ENCODE measurements around the gene TBX5. TPM values are rescaled to one million over a fixed set of nuclear protein-coding genes. Genes with fewer than 3 reads are reported as not detected.

Gene TBX5
- total and polyA plus RNA-seq, 2 experiments from 2014 or later: 0.21 TPM; not detected in 1

DNA sequence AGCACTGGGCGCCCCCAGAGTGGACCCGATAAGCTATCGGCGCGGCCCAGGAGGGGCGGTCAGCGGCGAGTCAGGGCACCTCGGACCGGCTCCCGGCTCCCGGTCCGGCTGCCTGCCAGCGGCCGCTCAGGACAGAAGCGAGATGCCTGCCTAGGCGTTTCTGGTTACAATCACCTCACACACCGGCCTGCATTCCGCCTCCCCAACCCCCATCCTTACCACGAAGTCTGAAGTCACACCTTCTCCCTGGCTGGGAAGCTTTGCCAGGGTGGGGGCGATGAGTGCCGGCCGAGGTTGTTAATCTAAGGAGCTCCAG lies 42.6 kb upstream of the TBX5 start (continued):
- TF ChIP-seq STAT1 (IDR thresholded peaks at IDR 0.05; ENCODE audit: unreplicated experiment): no peak
- TF ChIP-seq, protein P1, sequence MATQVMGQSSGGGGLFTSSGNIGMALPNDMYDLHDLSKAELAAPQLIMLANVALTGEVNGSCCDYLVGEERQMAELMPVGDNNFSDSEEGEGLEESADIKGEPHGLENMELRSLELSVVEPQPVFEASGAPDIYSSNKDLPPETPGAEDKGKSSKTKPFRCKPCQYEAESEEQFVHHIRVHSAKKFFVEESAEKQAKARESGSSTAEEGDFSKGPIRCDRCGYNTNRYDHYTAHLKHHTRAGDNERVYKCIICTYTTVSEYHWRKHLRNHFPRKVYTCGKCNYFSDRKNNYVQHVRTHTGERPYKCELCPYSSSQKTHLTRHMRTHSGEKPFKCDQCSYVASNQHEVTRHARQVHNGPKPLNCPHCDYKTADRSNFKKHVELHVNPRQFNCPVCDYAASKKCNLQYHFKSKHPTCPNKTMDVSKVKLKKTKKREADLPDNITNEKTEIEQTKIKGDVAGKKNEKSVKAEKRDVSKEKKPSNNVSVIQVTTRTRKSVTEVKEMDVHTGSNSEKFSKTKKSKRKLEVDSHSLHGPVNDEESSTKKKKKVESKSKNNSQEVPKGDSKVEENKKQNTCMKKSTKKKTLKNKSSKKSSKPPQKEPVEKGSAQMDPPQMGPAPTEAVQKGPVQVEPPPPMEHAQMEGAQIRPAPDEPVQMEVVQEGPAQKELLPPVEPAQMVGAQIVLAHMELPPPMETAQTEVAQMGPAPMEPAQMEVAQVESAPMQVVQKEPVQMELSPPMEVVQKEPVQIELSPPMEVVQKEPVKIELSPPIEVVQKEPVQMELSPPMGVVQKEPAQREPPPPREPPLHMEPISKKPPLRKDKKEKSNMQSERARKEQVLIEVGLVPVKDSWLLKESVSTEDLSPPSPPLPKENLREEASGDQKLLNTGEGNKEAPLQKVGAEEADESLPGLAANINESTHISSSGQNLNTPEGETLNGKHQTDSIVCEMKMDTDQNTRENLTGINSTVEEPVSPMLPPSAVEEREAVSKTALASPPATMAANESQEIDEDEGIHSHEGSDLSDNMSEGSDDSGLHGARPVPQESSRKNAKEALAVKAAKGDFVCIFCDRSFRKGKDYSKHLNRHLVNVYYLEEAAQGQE (IDR thresholded peaks at IDR 0.05; ENCODE audit: unreplicated experiment): no peak
- TF ChIP-seq, protein P2, sequence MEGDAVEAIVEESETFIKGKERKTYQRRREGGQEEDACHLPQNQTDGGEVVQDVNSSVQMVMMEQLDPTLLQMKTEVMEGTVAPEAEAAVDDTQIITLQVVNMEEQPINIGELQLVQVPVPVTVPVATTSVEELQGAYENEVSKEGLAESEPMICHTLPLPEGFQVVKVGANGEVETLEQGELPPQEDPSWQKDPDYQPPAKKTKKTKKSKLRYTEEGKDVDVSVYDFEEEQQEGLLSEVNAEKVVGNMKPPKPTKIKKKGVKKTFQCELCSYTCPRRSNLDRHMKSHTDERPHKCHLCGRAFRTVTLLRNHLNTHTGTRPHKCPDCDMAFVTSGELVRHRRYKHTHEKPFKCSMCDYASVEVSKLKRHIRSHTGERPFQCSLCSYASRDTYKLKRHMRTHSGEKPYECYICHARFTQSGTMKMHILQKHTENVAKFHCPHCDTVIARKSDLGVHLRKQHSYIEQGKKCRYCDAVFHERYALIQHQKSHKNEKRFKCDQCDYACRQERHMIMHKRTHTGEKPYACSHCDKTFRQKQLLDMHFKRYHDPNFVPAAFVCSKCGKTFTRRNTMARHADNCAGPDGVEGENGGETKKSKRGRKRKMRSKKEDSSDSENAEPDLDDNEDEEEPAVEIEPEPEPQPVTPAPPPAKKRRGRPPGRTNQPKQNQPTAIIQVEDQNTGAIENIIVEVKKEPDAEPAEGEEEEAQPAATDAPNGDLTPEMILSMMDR (conservative IDR thresholded peaks at IDR 0.05; ENCODE audit: low read depth in 2 of 2): no peak

DNA sequence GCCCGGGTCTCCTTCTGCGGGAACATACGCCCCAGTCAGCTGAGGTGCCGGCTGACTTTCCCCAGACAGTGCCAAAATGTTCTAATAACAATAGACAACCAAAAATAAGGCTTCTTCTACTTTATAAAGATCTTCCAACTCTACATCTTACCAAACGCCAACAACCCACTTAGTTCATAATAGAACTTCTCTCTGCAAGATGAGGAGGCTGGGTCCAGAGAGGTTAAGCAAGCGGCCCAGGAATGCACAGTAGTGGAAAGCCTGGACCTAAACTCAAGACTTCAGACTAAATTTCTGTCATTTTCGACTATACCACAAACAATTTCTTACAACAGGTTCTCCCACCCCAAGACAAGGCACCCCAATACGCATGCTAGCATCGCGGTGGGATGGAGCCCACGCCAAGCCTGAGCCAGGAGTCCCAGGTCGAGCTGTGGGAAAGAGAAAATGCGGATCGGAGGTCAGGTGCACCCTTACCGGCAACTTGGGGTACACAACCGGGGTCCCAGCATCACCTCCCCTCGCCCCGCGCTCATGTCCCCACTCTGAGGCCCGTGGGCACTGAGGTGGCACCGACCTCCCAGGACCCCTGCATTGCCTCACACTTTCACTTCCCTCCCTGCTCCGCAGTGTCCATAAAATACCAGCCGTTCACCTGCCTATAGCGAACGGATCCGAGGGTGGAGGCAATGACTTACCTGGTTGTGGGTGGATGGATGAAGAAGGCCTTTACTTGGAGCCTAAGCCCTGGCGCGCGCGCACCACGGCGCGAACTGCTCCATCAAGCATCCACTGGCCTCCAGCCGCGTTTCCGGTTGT lies 42.1 kb upstream of the TBX5 start:
- Histone ChIP-seq H4K20me1 (replicated peaks; ENCODE audit: insufficient read depth) (peaks cover 24% of the 10 kb centered on the region), H3F3A (replicated peaks; ENCODE audit: low read depth) (peaks cover 20% of the 10 kb centered on the region), H3K27ac (ENCODE audit: low read depth) (no peak overlapping the region), H3K4me1 (ENCODE audit: insufficient read depth) (peaks cover 57% of the 10 kb centered on the region), H3K9me2 (ENCODE audit: insufficient read depth) (no peaks in the 10 kb centered on the region), H3K79me2 (replicated peaks; ENCODE audit: insufficient read depth) (no peaks in the 10 kb centered on the region), H3K27me3 (ENCODE audit: insufficient read depth) (peaks cover 100% of the 10 kb centered on the region), H2AFZ (no peak overlapping the region), H3K36me3 (ENCODE audit: insufficient read depth) (no peaks in the 10 kb centered on the region; the same call in 1 of the 2 replicates), H3K4me3 (peak overlapping the region; percentile 46), H3K4me2 (peak overlapping the region; percentile 76)
- no peak; the same call in 2 of the 3 replicates for ATAC-seq
- peak; percentile 95 for TF ChIP-seq EZH2 (IDR thresholded peaks at IDR 0.05; ENCODE audit: low read depth, unreplicated experiment)
- no peak for TF ChIP-seq ETS1 (IDR thresholded peaks at IDR 0.05)
- DNase-seq (ENCODE audit: low spot score): no peak
- Mint-ChIP-seq H3K27me3 (ENCODE audit: insufficient read depth, low read depth, poor library complexity) (peaks cover 99% of the 10 kb centered on the region), H3K36me3 (ENCODE audit: low read depth) (no peaks in the 10 kb centered on the region), H3K4me3 (peak overlapping the region; percentile 49), H3K9me3 (0 out of 3 replicates have a peak, but pooled peaks cover 3% of the 10 kb centered on the region), H3K27ac (no peak overlapping the region), H3K4me1 (peaks cover 58% of the 10 kb centered on the region)
